Nephron (organoid): ENCODE data around the gene KIAA1614.
A peak's percentile ranks its signal among the peaks of the same experiment; 100 is the strongest.

Experiments
- H3K27ac Mint-ChIP-seq, 3 experiments: 2 replicates each; pipeline ENCODE4 v1.8.0; 2020; ENCODE audit warnings: mixed read lengths in 3 of 3, mild to moderate bottlenecking in 2 of 3, moderate library complexity in 1 of 3
- H3K27me3 Mint-ChIP-seq: 2 replicates; pipeline ENCODE4 v1.8.0; 2021; ENCODE audit warnings: low read depth, mild to moderate bottlenecking, moderate library complexity, mixed read lengths
- H3K36me3 Mint-ChIP-seq: 2 replicates; pipeline ENCODE4 v1.8.0; 2020; ENCODE audit warnings: low read depth, mixed read lengths
- H3K4me1 Mint-ChIP-seq: 2 replicates; pipeline ENCODE4 v1.8.0; 2020; ENCODE audit warnings: mixed read lengths
- H3K4me3 Mint-ChIP-seq, 3 experiments: 2 replicates each; pipeline ENCODE4 v1.8.0; 2020; ENCODE audit warnings: mild to moderate bottlenecking in 3 of 3, mixed read lengths in 3 of 3, moderate library complexity in 2 of 3
- H3K9me3 Mint-ChIP-seq: 2 replicates; pipeline ENCODE4 v1.8.0; 2020; ENCODE audit warnings: mixed read lengths
- CTCF ChIP-seq, 3 experiments: fragments of 200-600 bp; sonication (generic); IDR thresholded peaks; one replicate each; pipeline ENCODE4 v1.5.0; 2021; ENCODE audit warnings: antibody characterized with exemption in 3 of 3; ENCODE audit not compliant: unreplicated experiment in 3 of 3

KIAA1614 gene

GRCh38 chr1:180916771-180917170, 4.1 kb downstream of the KIAA1614 start:
- Mint-ChIP-seq H3K27me3 (peaks cover 11% of the 10 kb centered on the region), H3K4me3 (no peak overlapping the region), H3K36me3 (peaks cover 8% of the 10 kb centered on the region), H3K27ac (no peak overlapping the region), H3K9me3 (no peaks in the 10 kb centered on the region), H3K4me1 (peaks cover 25% of the 10 kb centered on the region)
- no peak for TF ChIP-seq CTCF (IDR thresholded peaks at IDR 0.05; ENCODE audit: unreplicated experiment in 3 of 3)

- peaks cover 28% of the 10 kb centered on the region for H3K4me1 Mint-ChIP-seq
- peaks cover 8% of the 10 kb centered on the region for H3K36me3 Mint-ChIP-seq
- TF ChIP-seq CTCF (IDR thresholded peaks at IDR 0.05; ENCODE audit: unreplicated experiment in 3 of 3), result no peak
- H3K4me3 Mint-ChIP-seq, result no peak overlapping the region
- peaks cover 11% of the 10 kb centered on the region for H3K27me3 Mint-ChIP-seq
- no peaks in the 10 kb centered on the region for H3K9me3 Mint-ChIP-seq
- peak overlapping the region in 2 of 3 experiments; percentile 21 to 56 for H3K27ac Mint-ChIP-seq
Observed at GRCh38 chr1:180917306-180918065, 4.8 kb downstream of the KIAA1614 start.

GRCh38 chr1:180918519-180918918, 5.8 kb downstream of the KIAA1614 start:
- peaks cover 36% of the 10 kb centered on the region for H3K4me1 Mint-ChIP-seq
- no peaks in the 10 kb centered on the region for H3K9me3 Mint-ChIP-seq
- peaks cover 8% of the 10 kb centered on the region for H3K36me3 Mint-ChIP-seq
- no peak for TF ChIP-seq CTCF (IDR thresholded peaks at IDR 0.05; ENCODE audit: unreplicated experiment in 3 of 3)
- no peak overlapping the region for H3K4me3 Mint-ChIP-seq
- peaks cover 15% of the 10 kb centered on the region for H3K27me3 Mint-ChIP-seq
- H3K27ac Mint-ChIP-seq, result no peak overlapping the region

GRCh38 chr1:180919183-180919700, 6.5 kb downstream of the KIAA1614 start:
- H3K4me1 Mint-ChIP-seq, result peaks cover 36% of the 10 kb centered on the region
- peak overlapping the region in 1 of 3 experiments; percentile 14 for H3K27ac Mint-ChIP-seq
- TF ChIP-seq CTCF (IDR thresholded peaks at IDR 0.05; ENCODE audit: unreplicated experiment in 3 of 3), result no peak
- H3K36me3 Mint-ChIP-seq, result peaks cover 8% of the 10 kb centered on the region
- H3K9me3 Mint-ChIP-seq, result no peaks in the 10 kb centered on the region
- no peak overlapping the region for H3K4me3 Mint-ChIP-seq
- peaks cover 21% of the 10 kb centered on the region for H3K27me3 Mint-ChIP-seq

GRCh38 chr1:180920193-180920592, 7.5 kb downstream of the KIAA1614 start:
- H3K4me3 Mint-ChIP-seq, result no peak overlapping the region
- H3K27ac Mint-ChIP-seq, result no peak overlapping the region

More at GRCh38 chr1:180920193-180920592, 7.5 kb downstream of the KIAA1614 start:
- Mint-ChIP-seq H3K36me3 (peaks cover 8% of the 10 kb centered on the region), H3K9me3 (no peaks in the 10 kb centered on the region), H3K4me1 (peaks cover 40% of the 10 kb centered on the region), H3K27me3 (peaks cover 21% of the 10 kb centered on the region)
- TF ChIP-seq CTCF (IDR thresholded peaks at IDR 0.05; ENCODE audit: unreplicated experiment in 3 of 3), result no peak
